Fibroblast of mammary gland (primary cell): ENCODE data around the gene HK3.

Experiments used
- DNase-seq: peaks from one replicate; pipeline ENCODE4 v3.0.0-alpha.2; 2010; ENCODE audit warnings: low read depth
- H3K4me3 ChIP-seq: 2 replicates; pipeline ENCODE4 v1.5.1; 2011; ENCODE audit warnings: low read depth, mild to moderate bottlenecking, low read length, moderate library complexity; ENCODE audit not compliant: control insufficient read depth
- CTCF ChIP-seq: conservative IDR thresholded peaks from 2 replicates; pipeline ENCODE4 v1.5.1; 2011; ENCODE audit warnings: low read depth, low read length, inconsistent platforms; ENCODE audit not compliant: control insufficient read depth, insufficient read depth

Gene HK3

GRCh38 chr5:176857894-176858273, 41.3 kb downstream of the HK3 start:
- TF ChIP-seq CTCF, result no peak
- DNase-seq, result no peak
- H3K4me3 ChIP-seq, result no peak overlapping the region

GRCh38 chr5:176857216-176857893, 41.8 kb downstream of the HK3 start:
- no peak for DNase-seq
- no peak overlapping the region for H3K4me3 ChIP-seq
- TF ChIP-seq CTCF, result no peak

GRCh38 chr5:176856746-176857145, 42.4 kb downstream of the HK3 start:
- no peak for DNase-seq
- no peak overlapping the region for H3K4me3 ChIP-seq
- no peak for TF ChIP-seq CTCF

- no peak for TF ChIP-seq CTCF
- DNase-seq, result no peak
These were observed 43.5 kb downstream of the HK3 start for GRCh38 chr5:176855598-176855997.

GRCh38 chr5:176854164-176854563, 45.0 kb downstream of the HK3 start:
- H3K4me3 ChIP-seq, result no peak overlapping the region
- no peak for DNase-seq
- no peak for TF ChIP-seq CTCF

More at GRCh38 chr5:176855598-176855997, 43.5 kb downstream of the HK3 start:
- no peak overlapping the region for H3K4me3 ChIP-seq

GRCh38 chr5:176853151-176853778, 45.9 kb downstream of the HK3 start:
- no peak for DNase-seq
- H3K4me3 ChIP-seq, result no peak overlapping the region
- no peak for TF ChIP-seq CTCF
